GM12873 (cell line): ENCODE data around the gene FAM200B.

Experiments used
- TF ChIP-seq, protein P1 (sequence below): IDR thresholded peaks from 2 replicates; pipeline ENCODE4 v1.5.1; 2012; ENCODE audit warnings: low read depth, mild to moderate bottlenecking, moderate library complexity, low read length, control low read depth; ENCODE audit not compliant: insufficient read depth; ENCODE audit errors: missing control alignments

FAM200B gene

DNA sequence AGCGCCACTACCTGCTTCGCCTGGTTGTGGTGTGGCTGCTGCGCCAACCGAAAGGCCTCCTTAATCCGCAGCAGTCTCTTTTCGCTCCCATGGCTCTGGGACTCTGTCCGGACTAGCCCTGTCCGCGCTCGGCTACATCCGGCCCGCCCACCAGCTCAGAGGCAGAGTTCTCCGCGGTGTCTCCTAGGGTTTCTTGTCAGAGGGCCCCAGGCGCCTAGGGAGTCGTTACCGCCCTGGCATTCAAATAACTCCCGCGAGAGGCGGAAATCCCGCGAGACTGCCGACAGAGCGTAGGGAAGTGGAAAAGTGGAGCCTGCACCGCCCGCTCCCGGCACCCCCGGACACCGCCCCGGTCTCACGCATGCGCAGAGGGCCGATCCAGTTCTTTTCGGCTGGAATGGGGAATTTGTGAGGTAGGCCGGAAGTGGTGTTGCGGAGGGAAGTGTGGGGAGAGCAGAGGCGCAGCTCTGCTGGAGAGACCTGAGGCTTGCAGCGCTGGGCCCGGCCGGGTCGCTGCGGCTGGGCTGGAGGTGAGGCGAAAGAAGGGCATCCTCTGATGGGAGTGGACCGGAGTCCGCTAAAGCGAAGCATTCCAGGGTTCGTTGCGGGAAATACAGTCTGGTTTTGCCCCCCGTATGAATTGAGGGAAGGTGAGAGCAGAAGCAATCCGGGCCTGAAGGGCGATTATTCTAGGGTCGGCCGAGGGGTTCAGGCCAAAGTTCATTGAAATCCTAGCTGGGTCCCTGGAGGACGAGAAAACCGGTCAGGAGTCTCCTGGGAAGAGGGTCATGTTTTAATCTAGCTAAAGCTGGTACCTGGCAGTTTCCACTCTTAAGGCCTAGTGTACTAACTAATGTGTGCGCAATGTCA is at the start of gene FAM200B:
Gene FAM200B (plus strand): TSS at position 456 of the 870 bp plus-strand sequence. CDS start 5,151 bp downstream, outside the sequence.
- TF ChIP-seq, protein P1, sequence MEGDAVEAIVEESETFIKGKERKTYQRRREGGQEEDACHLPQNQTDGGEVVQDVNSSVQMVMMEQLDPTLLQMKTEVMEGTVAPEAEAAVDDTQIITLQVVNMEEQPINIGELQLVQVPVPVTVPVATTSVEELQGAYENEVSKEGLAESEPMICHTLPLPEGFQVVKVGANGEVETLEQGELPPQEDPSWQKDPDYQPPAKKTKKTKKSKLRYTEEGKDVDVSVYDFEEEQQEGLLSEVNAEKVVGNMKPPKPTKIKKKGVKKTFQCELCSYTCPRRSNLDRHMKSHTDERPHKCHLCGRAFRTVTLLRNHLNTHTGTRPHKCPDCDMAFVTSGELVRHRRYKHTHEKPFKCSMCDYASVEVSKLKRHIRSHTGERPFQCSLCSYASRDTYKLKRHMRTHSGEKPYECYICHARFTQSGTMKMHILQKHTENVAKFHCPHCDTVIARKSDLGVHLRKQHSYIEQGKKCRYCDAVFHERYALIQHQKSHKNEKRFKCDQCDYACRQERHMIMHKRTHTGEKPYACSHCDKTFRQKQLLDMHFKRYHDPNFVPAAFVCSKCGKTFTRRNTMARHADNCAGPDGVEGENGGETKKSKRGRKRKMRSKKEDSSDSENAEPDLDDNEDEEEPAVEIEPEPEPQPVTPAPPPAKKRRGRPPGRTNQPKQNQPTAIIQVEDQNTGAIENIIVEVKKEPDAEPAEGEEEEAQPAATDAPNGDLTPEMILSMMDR, result no peak

DNA sequence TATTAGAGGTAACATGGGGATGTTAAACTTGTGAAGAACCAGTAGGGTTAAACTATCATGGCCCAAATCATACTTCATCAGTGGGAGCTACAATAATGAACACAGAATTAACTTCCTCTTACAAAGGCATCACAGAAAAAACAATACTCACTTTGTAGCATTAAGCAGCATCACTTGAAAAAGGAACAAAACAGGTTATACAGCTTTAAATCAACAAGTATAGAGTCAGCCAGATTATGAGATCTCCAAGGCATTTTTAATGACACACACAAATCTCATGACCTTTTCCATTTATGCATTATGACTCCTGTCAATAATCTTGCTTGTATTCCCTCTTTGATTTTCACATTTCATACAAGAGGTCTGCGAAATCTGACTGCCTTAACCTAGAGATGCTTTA is 44.8 kb upstream of the FAM200B start:
- TF ChIP-seq, protein P1, result no peak

DNA sequence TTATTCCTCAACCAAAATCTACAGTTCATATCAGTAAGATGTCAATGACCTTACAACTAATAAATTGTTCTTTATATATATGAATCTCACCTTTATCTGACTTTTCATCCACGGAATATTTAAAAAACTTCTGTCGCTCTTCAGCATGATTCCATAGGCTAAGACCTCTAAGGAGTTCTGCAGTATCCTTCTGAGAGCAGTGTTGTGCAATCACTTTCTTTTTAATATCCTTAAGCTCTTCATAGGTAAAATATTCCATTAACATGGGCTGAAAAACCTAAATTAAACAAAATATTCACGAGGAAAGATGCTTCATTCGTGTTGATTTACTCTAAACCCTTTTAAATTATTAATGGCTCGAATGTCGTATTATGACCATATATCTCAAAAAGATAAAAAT is 43.2 kb upstream of the FAM200B start:
- TF ChIP-seq, protein P1, result no peak

DNA sequence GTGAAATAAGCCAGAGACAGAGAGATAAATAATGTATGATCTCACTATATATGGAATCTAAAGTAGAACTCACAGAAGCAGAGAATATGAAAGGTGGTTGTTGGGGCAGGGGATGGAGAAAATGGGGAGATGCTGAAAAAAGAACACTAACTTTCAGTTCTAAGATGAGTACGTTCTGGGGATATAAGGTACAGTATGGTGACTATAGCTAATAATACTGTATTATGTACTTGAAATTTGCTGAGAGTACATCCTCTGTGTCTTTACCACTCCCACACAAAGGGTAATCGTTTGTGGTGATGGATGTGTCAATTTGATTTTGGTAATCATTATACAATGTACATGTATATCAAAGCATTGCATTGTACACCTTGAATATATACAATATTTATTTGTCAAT is 33.0 kb upstream of the FAM200B start:
- TF ChIP-seq, protein P1, result no peak

DNA sequence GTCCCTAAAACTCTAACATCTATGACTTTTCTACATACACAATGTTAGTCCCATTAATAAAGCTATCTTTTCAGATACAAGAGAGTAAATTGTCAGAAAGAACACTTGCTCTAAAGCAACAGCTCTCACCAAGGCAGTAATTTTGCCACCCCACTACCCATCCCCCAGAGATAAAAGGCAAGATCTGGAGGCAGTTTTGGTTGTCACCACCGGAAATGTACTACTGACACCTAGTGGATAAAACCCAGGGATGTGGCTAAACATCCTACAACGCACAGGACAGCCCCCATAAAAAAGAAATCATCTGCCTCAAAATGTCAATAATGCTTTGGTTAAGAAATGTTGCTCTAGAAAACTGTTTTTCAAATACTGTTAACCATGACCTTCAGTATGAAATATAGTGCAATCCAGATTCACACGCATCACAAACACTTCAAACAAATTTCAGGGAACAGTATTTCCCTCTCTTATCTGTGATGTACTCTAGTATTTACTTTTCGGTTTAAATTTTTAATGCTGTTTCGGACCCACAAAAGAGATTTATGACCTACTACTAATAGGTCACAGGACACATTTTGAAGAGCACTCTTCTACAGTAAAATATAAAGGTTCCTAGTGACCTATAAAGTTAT is 31.6 kb upstream of the FAM200B start:
- TF ChIP-seq, protein P1, result peak; percentile 73

DNA sequence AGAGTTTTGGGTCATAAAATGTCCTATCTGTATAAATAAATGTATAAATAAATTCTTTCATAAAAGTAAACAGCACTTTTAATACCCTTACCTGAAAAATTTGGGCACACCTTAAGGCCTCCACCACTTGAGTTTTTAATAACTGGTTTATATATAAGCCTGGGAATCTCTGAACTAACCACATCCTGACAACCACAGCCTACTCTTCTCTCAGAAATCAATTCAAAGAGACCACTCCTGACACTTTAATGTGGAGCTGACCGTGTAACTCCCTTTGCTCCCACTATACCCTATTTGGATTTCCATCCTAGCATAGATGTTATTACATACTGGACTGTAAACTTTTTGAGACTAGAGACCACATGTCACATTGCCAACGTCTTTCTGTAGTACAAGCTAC is 30.0 kb upstream of the FAM200B start:
- TF ChIP-seq, protein P1, result no peak

DNA sequence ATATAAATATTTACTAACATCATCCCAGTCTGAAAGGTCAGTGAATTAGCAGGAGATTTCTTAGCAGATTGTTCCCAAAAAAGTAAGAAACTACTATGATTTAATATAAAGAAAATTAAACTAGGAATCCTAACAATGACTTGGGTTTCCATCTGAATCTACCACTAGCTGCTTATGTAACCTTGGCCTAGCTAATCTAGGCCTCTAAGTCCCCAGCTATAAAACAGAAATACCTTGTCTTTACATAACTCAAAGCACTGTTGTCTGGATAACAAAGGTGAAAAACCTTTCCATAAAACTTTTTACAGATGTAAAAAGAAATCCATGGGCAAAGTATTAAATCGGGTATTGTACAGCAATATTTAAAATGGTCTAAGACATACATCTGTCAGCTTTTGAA is 29.4 kb upstream of the FAM200B start:
- TF ChIP-seq, protein P1, result no peak
